Endodermal cell (in vitro differentiated cells): ENCODE data around the gene PLCB4. TPM values are rescaled to one million over a fixed set of nuclear protein-coding genes. Genes with fewer than 3 reads are reported as not detected.

Source experiments
- DNase-seq: peaks from one replicate; pipeline ENCODE4 v3.0.0-alpha.2; 2017
- H3K27ac ChIP-seq: 2 replicates; pipeline ENCODE4 v1.5.1; 2013; ENCODE audit warnings: mild to moderate bottlenecking, low read depth, low read length, moderate library complexity
- H3K27me3 ChIP-seq: 2 replicates; pipeline ENCODE4 v1.6.1; 2013; ENCODE audit warnings: mild to moderate bottlenecking, low read length, moderate library complexity; ENCODE audit not compliant: insufficient read depth, control insufficient read depth, poor library complexity, severe bottlenecking
- H3K36me3 ChIP-seq: 2 replicates; pipeline ENCODE4 v1.7.0; 2013; ENCODE audit warnings: mild to moderate bottlenecking, low read length, moderate library complexity; ENCODE audit not compliant: control insufficient read depth, insufficient read depth
- H3K4me1 ChIP-seq: one replicate; pipeline ENCODE4 v1.7.0; 2013; ENCODE audit warnings: low read length; ENCODE audit not compliant: control insufficient read depth, insufficient read depth
- H3K4me3 ChIP-seq: 2 replicates; pipeline ENCODE4 v1.5.1; 2013; ENCODE audit warnings: mild to moderate bottlenecking, low read length, moderate library complexity
- H3K9ac ChIP-seq: 2 replicates; pipeline ENCODE4 v1.6.1; 2013; ENCODE audit warnings: mild to moderate bottlenecking, low read length, moderate library complexity; ENCODE audit not compliant: poor library complexity, severe bottlenecking; ENCODE audit errors: extremely low read depth
- H3K9me3 ChIP-seq: 2 replicates; pipeline ENCODE4 v1.6.1; 2013; ENCODE audit warnings: mild to moderate bottlenecking, low read length, moderate library complexity; ENCODE audit not compliant: control insufficient read depth
- H3K27ac Mint-ChIP-seq: 2 replicates; pipeline ENCODE4 v1.8.0; 2020; ENCODE audit warnings: mixed read lengths
- H3K27me3 Mint-ChIP-seq: 2 replicates; pipeline ENCODE4 v1.8.0; 2021; ENCODE audit warnings: mild to moderate bottlenecking, mixed read lengths; ENCODE audit not compliant: insufficient read depth
- H3K36me3 Mint-ChIP-seq: 2 replicates; pipeline ENCODE4 v1.8.0; 2020; ENCODE audit warnings: low read depth, mixed read lengths
- H3K4me1 Mint-ChIP-seq: 2 replicates; pipeline ENCODE4 v1.8.0; 2020; ENCODE audit warnings: mixed read lengths
- H3K4me3 Mint-ChIP-seq: 2 replicates; pipeline ENCODE4 v1.8.0; 2020; ENCODE audit warnings: mild to moderate bottlenecking, moderate library complexity, mixed read lengths
- H3K9me3 Mint-ChIP-seq: 2 replicates; pipeline ENCODE4 v1.8.0; 2020; ENCODE audit warnings: mild to moderate bottlenecking, mixed read lengths
- WGBS, 2 experiments: methylation state at CpG; one replicate each; pipeline versions ENCODE4 v1.1.5 to v1.1.7; 2013; ENCODE audit warnings: missing lambda C conversion rate in 2 of 2, mixed read lengths in 1 of 2; ENCODE audit not compliant: insufficient coverage in 1 of 2, insufficient read length in 1 of 2; 5-methylcytosine and 5-hydroxymethylcytosine counted together
- total RNA-seq, 2 donors: library from RNA; stranded (reverse); fragmentation: NEBNext Ultra II Directional in 1 of 2; extraction: Animal tissue kit (Norgen Biotek cat#: 25700) in 1 of 2; gene quantifications; 2 replicates in 1 of 2; 3 replicates in 1 of 2; pipeline ENCODE4 v1.2.1, GENCODE V29; 2021
- TF ChIP-seq, protein P1 (sequence below): fragments of 200-600 bp; sonication (generic); conservative IDR thresholded peaks from 2 replicates; pipeline ENCODE4 v1.5.0; 2021; ENCODE audit warnings: antibody characterized with exemption, mild to moderate bottlenecking

Gene PLCB4
- total RNA-seq, 2 donors from 2014 or later = 14.4 to 14.6 TPM

DNA sequence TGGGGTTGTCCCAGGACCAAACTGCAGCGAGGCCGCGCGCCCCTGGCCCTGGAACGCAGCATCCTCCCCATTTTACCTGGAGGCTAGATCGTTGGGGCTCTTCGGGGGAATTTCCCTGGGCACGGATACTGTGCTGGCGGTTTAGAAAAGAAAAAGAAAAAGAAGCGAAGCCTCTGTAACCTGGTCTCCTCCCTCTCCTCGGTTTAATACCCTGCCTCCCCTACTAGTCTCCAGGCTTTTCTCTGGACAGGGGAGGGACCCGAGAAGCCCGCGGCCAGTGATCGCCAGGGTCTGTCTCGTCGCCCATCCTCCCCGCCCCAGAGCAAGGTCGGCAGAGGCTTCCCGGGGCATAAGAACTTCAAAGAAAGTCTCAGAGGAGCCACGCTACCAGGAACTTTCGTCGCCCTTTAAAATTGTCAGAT lies 439.4 kb downstream of the PLCB4 start:
- peaks cover 83% of the 10 kb centered on the region for H3K27me3 ChIP-seq

DNA sequence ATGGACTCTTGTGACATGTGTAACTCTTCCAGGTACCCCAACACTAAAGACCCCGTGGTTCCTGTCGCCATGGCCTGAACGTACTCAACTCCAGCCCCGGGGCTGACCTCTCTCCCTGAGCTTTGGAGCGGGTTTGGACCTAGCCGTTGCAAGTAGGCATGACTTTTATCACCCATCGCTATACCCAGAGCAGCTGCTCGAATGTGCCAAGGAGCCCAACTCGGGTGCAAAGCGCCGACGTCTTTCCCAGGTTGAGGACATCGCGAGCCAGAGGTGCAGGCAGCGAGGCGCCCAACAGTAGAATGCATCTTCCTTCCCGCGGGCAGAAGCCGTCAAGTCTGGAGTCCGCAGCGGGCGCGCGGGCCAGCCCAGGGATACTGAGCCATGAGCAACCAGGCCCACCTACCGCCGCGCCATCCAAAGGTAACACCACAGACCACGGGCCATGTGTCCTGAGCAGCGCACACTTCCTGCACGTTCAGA lies 439.9 kb downstream of the PLCB4 start:
- Histone ChIP-seq H3K4me3 (no peak overlapping the region), H3K27me3 (peaks cover 88% of the 10 kb centered on the region)
- no peak for DNase-seq

More for the DNA sequence above, 439.4 kb downstream of the PLCB4 start:
- WGBS, 2 experiments = 47 to 74% methylated on average over 4 to 23 of the region's 23 CpGs
- Mint-ChIP-seq H3K4me3 (peak overlapping the region; percentile 18), H3K9me3 (no peaks in the 10 kb centered on the region), H3K36me3 (no peaks in the 10 kb centered on the region), H3K4me1 (no peaks in the 10 kb centered on the region), H3K27me3 (peaks cover 96% of the 10 kb centered on the region), H3K27ac (no peak overlapping the region)
- Histone ChIP-seq H3K9me3 (no peaks in the 10 kb centered on the region), H3K36me3 (no peaks in the 10 kb centered on the region), H3K27ac (no peak overlapping the region), H3K4me1 (no peaks in the 10 kb centered on the region), H3K4me3 (no peak overlapping the region), H3K9ac (no peak overlapping the region)
- DNase-seq = no peak
- TF ChIP-seq, protein P1, sequence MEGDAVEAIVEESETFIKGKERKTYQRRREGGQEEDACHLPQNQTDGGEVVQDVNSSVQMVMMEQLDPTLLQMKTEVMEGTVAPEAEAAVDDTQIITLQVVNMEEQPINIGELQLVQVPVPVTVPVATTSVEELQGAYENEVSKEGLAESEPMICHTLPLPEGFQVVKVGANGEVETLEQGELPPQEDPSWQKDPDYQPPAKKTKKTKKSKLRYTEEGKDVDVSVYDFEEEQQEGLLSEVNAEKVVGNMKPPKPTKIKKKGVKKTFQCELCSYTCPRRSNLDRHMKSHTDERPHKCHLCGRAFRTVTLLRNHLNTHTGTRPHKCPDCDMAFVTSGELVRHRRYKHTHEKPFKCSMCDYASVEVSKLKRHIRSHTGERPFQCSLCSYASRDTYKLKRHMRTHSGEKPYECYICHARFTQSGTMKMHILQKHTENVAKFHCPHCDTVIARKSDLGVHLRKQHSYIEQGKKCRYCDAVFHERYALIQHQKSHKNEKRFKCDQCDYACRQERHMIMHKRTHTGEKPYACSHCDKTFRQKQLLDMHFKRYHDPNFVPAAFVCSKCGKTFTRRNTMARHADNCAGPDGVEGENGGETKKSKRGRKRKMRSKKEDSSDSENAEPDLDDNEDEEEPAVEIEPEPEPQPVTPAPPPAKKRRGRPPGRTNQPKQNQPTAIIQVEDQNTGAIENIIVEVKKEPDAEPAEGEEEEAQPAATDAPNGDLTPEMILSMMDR = no peak

DNA sequence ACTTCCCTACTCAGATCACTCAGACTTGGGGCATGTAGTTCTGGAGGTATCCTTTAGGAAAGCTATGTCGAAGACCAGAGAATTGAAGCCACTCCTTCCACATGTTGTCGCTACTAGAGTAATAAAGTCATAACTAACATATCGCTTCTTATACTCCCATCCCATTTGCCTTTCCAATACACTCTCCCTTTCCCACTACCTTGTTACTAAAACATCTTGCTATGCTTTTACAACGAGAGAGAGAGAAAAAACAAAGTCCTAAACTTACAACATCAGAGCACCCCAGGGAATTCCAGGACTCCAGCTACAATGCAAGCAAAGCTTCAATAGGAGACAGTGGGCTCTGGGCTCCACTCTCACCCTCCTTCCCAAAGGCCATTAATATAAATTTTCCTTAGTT lies 440.4 kb downstream of the PLCB4 start:
- 60 to 73% methylated on average over 4 of the region's 4 CpGs for WGBS, 2 experiments
- H3K4me1 Mint-ChIP-seq = no peaks in the 10 kb centered on the region

More for the DNA sequence above, 439.9 kb downstream of the PLCB4 start:
- Histone ChIP-seq H3K9ac (no peak overlapping the region), H3K9me3 (no peaks in the 10 kb centered on the region), H3K4me1 (no peaks in the 10 kb centered on the region), H3K36me3 (no peaks in the 10 kb centered on the region), H3K27ac (no peak overlapping the region)
- TF ChIP-seq, protein P1 = no peak
- Mint-ChIP-seq H3K4me1 (no peaks in the 10 kb centered on the region), H3K27ac (no peak overlapping the region), H3K36me3 (no peaks in the 10 kb centered on the region), H3K4me3 (peak overlapping the region; percentile 18), H3K9me3 (no peaks in the 10 kb centered on the region), H3K27me3 (peaks cover 96% of the 10 kb centered on the region)
- WGBS, 2 experiments = 59 to 81% methylated on average over 21 to 30 of the region's 30 CpGs

More for the DNA sequence above, 440.4 kb downstream of the PLCB4 start:
- no peaks in the 10 kb centered on the region for H3K36me3 ChIP-seq
- DNase-seq = no peak
- H3K4me3 ChIP-seq = no peak overlapping the region
- peaks cover 96% of the 10 kb centered on the region for H3K27me3 Mint-ChIP-seq
- no peaks in the 10 kb centered on the region for H3K4me1 ChIP-seq
- TF ChIP-seq, protein P1 = no peak
- H3K9me3 ChIP-seq = no peaks in the 10 kb centered on the region
- no peak overlapping the region for H3K27ac ChIP-seq
- no peak overlapping the region for H3K4me3 Mint-ChIP-seq
- H3K27ac Mint-ChIP-seq = no peak overlapping the region
- H3K9me3 Mint-ChIP-seq = no peaks in the 10 kb centered on the region
- H3K9ac ChIP-seq = no peak overlapping the region
- no peaks in the 10 kb centered on the region for H3K36me3 Mint-ChIP-seq
- H3K27me3 ChIP-seq = peaks cover 93% of the 10 kb centered on the region
